Stimulated activated CD4-positive, alpha-beta T cell treated with anti-CD3 and anti-CD28 coated beads, Interleukin-4, amount 100 ng/mL, for 4 hours (primary cell): Measurements from ENCODE around the gene BNIP1.

Experiments
- DNase-seq, 2 experiments: peaks; one replicate each; pipeline ENCODE4 v3.0.0-alpha.2; 2020

BNIP1 gene

DNA sequence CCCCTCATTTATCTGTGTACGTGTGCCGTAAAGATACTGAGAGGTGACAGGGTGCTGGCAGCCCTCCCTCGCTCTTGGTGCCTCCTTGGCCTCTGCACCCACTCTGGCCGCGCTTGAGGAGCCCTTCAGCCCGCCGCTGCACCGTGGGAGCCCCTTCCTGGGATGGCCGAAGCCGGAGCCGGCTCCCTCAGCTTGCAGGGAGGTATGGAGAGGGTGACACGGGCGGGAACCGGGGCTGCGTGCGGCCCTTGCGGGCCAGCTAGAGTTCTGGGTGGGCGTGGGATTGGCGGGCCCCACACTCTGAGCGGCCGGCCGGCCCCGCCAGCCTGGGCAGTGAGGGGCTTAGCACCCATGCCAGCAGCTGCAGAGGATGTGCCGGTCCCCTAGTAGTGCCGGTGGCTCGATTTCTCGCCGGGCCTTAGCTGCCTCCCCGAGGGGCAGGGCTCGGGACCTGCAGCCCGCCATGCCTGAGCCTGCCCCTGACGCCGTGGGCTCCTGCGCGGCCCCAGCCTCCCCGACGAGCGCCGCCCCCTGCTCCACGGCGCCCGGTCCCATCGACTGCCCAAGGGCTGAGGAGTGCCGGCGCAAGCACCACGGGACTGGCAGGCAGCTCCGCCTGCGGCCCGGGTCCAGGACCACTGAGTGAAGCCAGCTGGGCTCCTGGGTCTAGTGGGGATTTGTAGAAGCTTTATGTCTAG lies 69.1 kb downstream of the BNIP1 start:
- DNase-seq = no peak
